OCI-LY7 (cell line): ENCODE results near the gene FOXR1.

Source experiments
- EZH2phosphoT487 ChIP-seq: fragments of 200-600 bp; sonication (generic); IDR thresholded peaks from 2 replicates; pipeline ENCODE4 v1.6.1; 2018; ENCODE audit warnings: low read depth, borderline replicate concordance, mild to moderate bottlenecking, mixed run types, antibody characterized with exemption, low read length, moderate library complexity, mixed read lengths
- TF ChIP-seq, protein P1 (sequence below): fragments of 200-600 bp; sonication (generic); conservative IDR thresholded peaks from 2 replicates; pipeline ENCODE4 v1.5.1; 2014; ENCODE audit warnings: mild to moderate bottlenecking, antibody characterized with exemption, low read length, moderate library complexity, mixed read lengths

DNA sequence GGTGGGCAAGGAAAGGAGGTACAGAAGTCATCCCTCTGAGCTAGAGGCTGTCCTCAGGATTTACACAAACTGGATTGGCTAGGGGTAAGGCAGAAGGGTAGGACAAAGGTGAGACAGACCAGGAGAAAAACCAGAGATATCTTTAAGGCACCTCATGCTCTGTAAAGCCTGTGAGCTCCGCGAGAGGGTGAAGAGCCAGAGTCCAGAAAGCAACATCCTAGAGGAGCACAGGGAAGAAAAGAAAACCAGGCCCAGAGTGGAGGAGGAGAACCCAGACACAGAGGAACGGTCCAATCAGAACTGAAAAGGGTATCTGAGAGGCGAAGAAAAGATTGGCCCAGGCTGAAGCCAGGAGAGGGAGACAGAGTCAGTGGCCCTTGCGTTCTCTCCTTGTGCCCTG is 54.0 kb downstream of the FOXR1 start:
- TF ChIP-seq, protein P1, sequence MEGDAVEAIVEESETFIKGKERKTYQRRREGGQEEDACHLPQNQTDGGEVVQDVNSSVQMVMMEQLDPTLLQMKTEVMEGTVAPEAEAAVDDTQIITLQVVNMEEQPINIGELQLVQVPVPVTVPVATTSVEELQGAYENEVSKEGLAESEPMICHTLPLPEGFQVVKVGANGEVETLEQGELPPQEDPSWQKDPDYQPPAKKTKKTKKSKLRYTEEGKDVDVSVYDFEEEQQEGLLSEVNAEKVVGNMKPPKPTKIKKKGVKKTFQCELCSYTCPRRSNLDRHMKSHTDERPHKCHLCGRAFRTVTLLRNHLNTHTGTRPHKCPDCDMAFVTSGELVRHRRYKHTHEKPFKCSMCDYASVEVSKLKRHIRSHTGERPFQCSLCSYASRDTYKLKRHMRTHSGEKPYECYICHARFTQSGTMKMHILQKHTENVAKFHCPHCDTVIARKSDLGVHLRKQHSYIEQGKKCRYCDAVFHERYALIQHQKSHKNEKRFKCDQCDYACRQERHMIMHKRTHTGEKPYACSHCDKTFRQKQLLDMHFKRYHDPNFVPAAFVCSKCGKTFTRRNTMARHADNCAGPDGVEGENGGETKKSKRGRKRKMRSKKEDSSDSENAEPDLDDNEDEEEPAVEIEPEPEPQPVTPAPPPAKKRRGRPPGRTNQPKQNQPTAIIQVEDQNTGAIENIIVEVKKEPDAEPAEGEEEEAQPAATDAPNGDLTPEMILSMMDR: no peak
- TF ChIP-seq EZH2phosphoT487: no peak
